GM12878 (cell line): ENCODE results near the gene TMEM94. TPM values are rescaled to one million over a fixed set of nuclear protein-coding genes. Genes with fewer than 3 reads are reported as not detected.

Experiments
- ATAC-seq: fragments of 200-7000 bp; cut with Tn5 transposase; 3 replicates; pipeline ENCODE4 v1.9.1; 2020; ENCODE audit warnings: mild to moderate bottlenecking, moderate library complexity
- BruUV-seq: library from RNA; stranded (reverse); fragments of 400-500 nt; replicated peaks from 2 replicates; lab custom pipeline; 2021; lab: Mats Ljungman, UMichigan
- CTCF ChIA-PET: fragments of 300-600 bp; sonication (Branson Sonifier 250); formaldehyde crosslinking; extraction: SDS; loops from one replicate; lab custom pipeline; 2021; ENCODE audit warnings: inconsistent platforms; lab: Yijun Ruan, JAX
- POLR2A ChIA-PET: fragments of 350-600 bp; formaldehyde crosslinking; extraction: SDS; loops from one replicate; lab custom pipeline; 2021; ENCODE audit warnings: inconsistent platforms; lab: Charles Lee
- RAD21 ChIA-PET: fragments of 300-600 bp; sonication (Branson Sonifier 250); formaldehyde crosslinking; loops from one replicate; lab custom pipeline; 2023; ENCODE audit warnings: antibody characterized with exemption; ENCODE audit not compliant: unreplicated experiment; lab: Charles Lee
- SMC1A ChIA-PET: fragments of 300-600 bp; sonication (Branson Sonifier 250); formaldehyde crosslinking; loops from one replicate; lab custom pipeline; 2023; ENCODE audit not compliant: unreplicated experiment, uncharacterized antibody; lab: Charles Lee
- DNase-seq: peaks from one replicate; pipeline ENCODE4 v3.0.0-alpha.2; 2011; ENCODE audit warnings: low read depth, low spot score
- FAIRE-seq: peaks from 3 replicates; lab custom pipeline; 2011; peaks lifted over from hg19 to GRCh38; lab: Jason Lieb, UNC
- H2AFZ ChIP-seq: 2 replicates; pipeline ENCODE4 v1.6.0; 2011; ENCODE audit warnings: low read depth, low read length, control low read depth; ENCODE audit not compliant: control insufficient read depth
- H3K27ac ChIP-seq: 2 replicates; pipeline ENCODE4 v1.5.1; 2011; ENCODE audit warnings: control low read depth; ENCODE audit not compliant: control insufficient read depth, insufficient read depth
- H3K27me3 ChIP-seq, 2 experiments: replicated peaks in 1 of 2; 2 replicates each; pipeline versions ENCODE4 v1.6.0 to v1.6.1; 2011; ENCODE audit warnings: low read length in 1 of 2; ENCODE audit not compliant: control insufficient read depth in 2 of 2, insufficient read depth in 2 of 2
- H3K36me3 ChIP-seq, 2 experiments: 2 replicates each; pipeline ENCODE4 v1.5.1; 2011; ENCODE audit warnings: low read length in 1 of 2; ENCODE audit not compliant: control insufficient read depth in 2 of 2, insufficient read depth in 2 of 2
- H3K4me1 ChIP-seq: 2 replicates; pipeline ENCODE4 v1.6.1; 2011; ENCODE audit warnings: mild to moderate bottlenecking, low read length, moderate library complexity, mixed read lengths; ENCODE audit not compliant: control insufficient read depth, insufficient read depth
- H3K4me2 ChIP-seq: 2 replicates; pipeline ENCODE4 v1.6.0; 2011; ENCODE audit warnings: control low read depth; ENCODE audit not compliant: control insufficient read depth, insufficient read depth
- H3K4me3 ChIP-seq: fragments of 200-600 bp; sonication (generic); 2 replicates; pipeline ENCODE4 v1.5.1; 2016
- H3K79me2 ChIP-seq: 2 replicates; pipeline ENCODE4 v1.6.0; 2011; ENCODE audit warnings: low read length; ENCODE audit not compliant: control insufficient read depth, insufficient read depth
- H3K9ac ChIP-seq: 2 replicates; pipeline ENCODE4 v1.8.0; 2011; ENCODE audit warnings: low read length, control low read depth, mixed read lengths; ENCODE audit not compliant: control insufficient read depth, insufficient read depth
- H3K9me3 ChIP-seq: replicated peaks from 3 replicates; pipeline ENCODE4 v1.5.1; 2011; ENCODE audit warnings: mild to moderate bottlenecking, low read length; ENCODE audit not compliant: control insufficient read depth, insufficient read depth
- H4K20me1 ChIP-seq: 2 replicates; pipeline ENCODE4 v1.6.0; 2011; ENCODE audit not compliant: control insufficient read depth, insufficient read depth
- ASH2L ChIP-seq: fragments of 300-600, 200-600 bp; sonication (generic); IDR thresholded peaks from 2 replicates; pipeline ENCODE4 v1.6.1; 2017; ENCODE audit warnings: low read depth, mild to moderate bottlenecking, borderline replicate concordance
- ATF7 ChIP-seq: fragments of 450-650 bp; IDR thresholded peaks from 2 replicates; pipeline ENCODE4 v1.6.1; 2016; ENCODE audit warnings: low read depth, mild to moderate bottlenecking
- IRF5 ChIP-seq: fragments of 450-650 bp; IDR thresholded peaks from 2 replicates; pipeline ENCODE4 v1.6.1; 2017; ENCODE audit warnings: borderline replicate concordance
- NBN ChIP-seq: fragments of 450-650 bp; IDR thresholded peaks from 2 replicates; pipeline ENCODE4 v1.6.1; 2016
- NFXL1 ChIP-seq: fragments of 450-650 bp; IDR thresholded peaks from 2 replicates; pipeline ENCODE4 v1.6.1; 2017; ENCODE audit warnings: antibody characterized with exemption, mild to moderate bottlenecking, borderline replicate concordance
- NR2C1 ChIP-seq: fragments of 450-650 bp; IDR thresholded peaks from 2 replicates; pipeline ENCODE4 v1.6.1; 2017; ENCODE audit warnings: antibody characterized with exemption, mild to moderate bottlenecking, moderate library complexity
- SRF ChIP-seq, 2 experiments: IDR thresholded peaks; 2 replicates each; pipeline ENCODE4 v1.6.1; 2011; ENCODE audit warnings: low read depth in 2 of 2, low read length in 2 of 2, mild to moderate bottlenecking in 1 of 2, moderate library complexity in 1 of 2
- YY1 ChIP-seq: IDR thresholded peaks from 2 replicates; pipeline ENCODE4 v1.6.1; 2011; ENCODE audit warnings: low read depth, mild to moderate bottlenecking, low read length
- WGBS: methylation state at CpG from one replicate; pipeline ENCODE4 v1.1.6; 2016; ENCODE audit warnings: low lambda C conversion rate; ENCODE audit not compliant: insufficient replicate concordance, insufficient coverage; ENCODE audit errors: missing lambda C conversion rate; 5-methylcytosine and 5-hydroxymethylcytosine counted together
- in situ Hi-C: fragments of 300-500 bp; cut with MboI; formaldehyde crosslinking; loops from 9 replicates; pipeline ENCODE4 v1.14.3; 2018; ENCODE audit warnings: mixed read lengths
- intact Hi-C: fragments of 100-400 bp; cut with micrococcal nuclease; formaldehyde crosslinking; loops from one replicate; pipeline ENCODE4 v1.14.2; 2022; ENCODE audit not compliant: unreplicated experiment
- polyA plus RNA-seq, 11 experiments: library from polyadenylated mRNA; depleted of rRNA in 4 of 11; unstranded in 6 of 11; stranded (reverse) in 5 of 11; fragments of >200 nt; fragmentation: Nextera tagmentation in 4 of 11; fragmentation: Illumina TruSeq in 1 of 11; extraction: Ambion mirVana in 4 of 11; extraction: Trizol in 1 of 11; gene quantifications; 1 replicate in 1 of 11; 2 replicates in 10 of 11; pipeline versions ENCODE4 v1.2.1 to v1.2.3, GENCODE V29; 2011 to 2016; ENCODE audit warnings: inconsistent platforms in 2 of 11, missing spikeins in 2 of 11, low read depth in 1 of 11
- total RNA-seq, 4 experiments: library from RNA; depleted of rRNA in 3 of 4; stranded (reverse); fragments of >200 nt in 3 of 4; fragmentation: Illumina TruSeq in 1 of 4; extraction: Trizol in 1 of 4; gene quantifications; 2 replicates each; pipeline versions ENCODE4 v1.2.1 to v1.2.3, GENCODE V29; 2013 to 2021

Gene TMEM94
- total and polyA plus RNA-seq, 10 of the 15 experiments (the other 5 are each of a cell fraction or from before 2014, with no cell fraction given) = 0.31 to 70.7 (median 24.4) TPM

GRCh38 chr17:75472119-75472518, 15.7 kb downstream of the TMEM94 start:
- H3K27me3 ChIP-seq = no peaks in the 10 kb centered on the region
- H3K4me2 ChIP-seq = no peak overlapping the region
- CTCF ChIA-PET = no interaction called here
- RAD21 ChIA-PET = no interaction called here
- TF ChIP-seq ASH2L (no peak), YY1 (no peak), IRF5 (no peak), NFXL1 (no peak), NR2C1 (no peak)
- no peak for DNase-seq
- H2AFZ ChIP-seq = no peak overlapping the region
- ATAC-seq = no peak
- 75% methylated on average over 4 of the region's 4 CpGs for WGBS
- in situ Hi-C loops = no loop called here
- SMC1A ChIA-PET = no interaction called here
- FAIRE-seq = no peak
- H3K9ac ChIP-seq = no peak overlapping the region
- POLR2A ChIA-PET = interaction anchor here (1.1 kb wide), 1 partner anchor 16 kb away, joined by 3 read pairs; no protein-coding TSS in a partner anchor
- no peaks in the 10 kb centered on the region for H3K9me3 ChIP-seq
- peaks cover 6 to 12% of the 10 kb centered on the region in 2 experiments; a peak in 3 of 4 replicates for H3K36me3 ChIP-seq
- intact Hi-C loops = no loop called here
- no peak overlapping the region for H3K27ac ChIP-seq
- no peaks in the 10 kb centered on the region for H4K20me1 ChIP-seq
- H3K4me1 ChIP-seq = no peaks in the 10 kb centered on the region
- no TSS peak for BruUV-seq
- no peak overlapping the region for H3K4me3 ChIP-seq
- no peaks in the 10 kb centered on the region for H3K79me2 ChIP-seq

GRCh38 chr17:75473246-75473645, 16.8 kb downstream of the TMEM94 start:
- SMC1A ChIA-PET = no interaction called here
- Histone ChIP-seq H3K27me3 (no peaks in the 10 kb centered on the region), H3K4me2 (no peak overlapping the region), H3K9me3 (no peaks in the 10 kb centered on the region), H2AFZ (no peak overlapping the region), H3K4me3 (no peak overlapping the region), H3K36me3 (peaks cover 6 to 12% of the 10 kb centered on the region in 2 experiments; a peak in 3 of 4 replicates), H4K20me1 (no peaks in the 10 kb centered on the region), H3K79me2 (no peaks in the 10 kb centered on the region), H3K27ac (no peak overlapping the region), H3K4me1 (no peaks in the 10 kb centered on the region), H3K9ac (no peak overlapping the region)
- BruUV-seq = no TSS peak
- CTCF ChIA-PET = interaction anchor here (1.2 kb wide), 1 partner anchor 128 kb away, joined by 4 read pairs; no protein-coding TSS in a partner anchor
- POLR2A ChIA-PET = interaction anchor here (0.6 kb wide), 1 partner anchor 18 kb away, joined by 3 read pairs; no protein-coding TSS in a partner anchor
- intact Hi-C loops = no loop called here
- ATAC-seq (no peak), DNase-seq (no peak), FAIRE-seq (no peak)
- TF ChIP-seq ATF7 (no peak), SRF (IDR thresholded peaks at IDR 0.05; ENCODE audit: low read depth in 2 of 2, low read length in 2 of 2) (no peak), NBN (no peak)
- RAD21 ChIA-PET = interaction anchor here (0.5 kb wide), 1 partner anchor 10 kb away, joined by 4 read pairs; no protein-coding TSS in a partner anchor
- 100% methylated on average over 2 of the region's 2 CpGs for WGBS
- in situ Hi-C loops = no loop called here
